Measurements from ENCODE around the gene TPSD1.
"Not testable (repeated sequence)": the region's sequence is repeated elsewhere in the genome, so short reads cannot be mapped to it uniquely, and the experiment has no call there.

The TPSD1 gene

DNA sequence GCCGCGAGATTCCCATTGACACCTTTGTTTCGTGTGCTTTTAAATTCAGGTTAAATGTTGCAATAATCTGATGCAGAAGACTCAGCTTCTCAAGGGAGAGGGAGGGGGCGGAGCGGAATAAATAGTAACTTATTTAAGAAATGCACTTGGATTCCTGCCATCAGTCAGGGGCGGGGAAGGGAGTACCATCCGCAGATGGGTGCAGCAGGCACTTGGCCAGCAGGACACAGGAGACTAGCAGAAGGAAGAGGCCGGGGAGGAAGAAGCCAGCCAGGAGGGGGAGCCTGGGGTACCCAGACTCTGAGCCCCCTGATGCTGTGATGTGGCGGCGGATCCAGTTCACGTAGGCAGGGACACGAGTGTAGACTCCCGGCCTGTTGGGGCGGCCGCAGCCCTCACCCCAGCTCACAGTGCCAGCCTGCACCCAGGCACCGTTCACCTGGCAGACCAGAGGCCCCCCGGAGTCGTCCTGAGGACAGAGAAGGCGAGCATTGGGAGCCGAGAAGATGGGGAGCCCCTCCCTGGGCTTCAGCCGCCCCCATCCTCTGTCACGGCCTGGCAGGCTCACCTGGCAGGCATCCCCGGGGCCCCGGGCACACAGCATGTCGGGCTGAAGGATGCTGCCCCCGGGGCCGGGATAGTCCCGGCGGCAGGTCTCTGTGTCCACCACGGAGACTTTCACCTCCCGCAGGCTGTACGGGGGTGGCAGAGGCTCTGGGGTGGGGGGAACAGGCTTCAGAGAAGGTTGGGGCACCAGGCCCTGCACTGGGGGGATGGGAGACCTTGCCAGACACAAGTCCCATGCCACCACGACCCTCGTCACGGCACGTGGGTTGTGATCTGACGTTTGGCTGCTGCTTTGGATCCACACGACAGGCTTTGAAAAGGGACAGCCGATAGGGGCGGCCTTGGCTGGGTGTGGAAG lies 34.0 kb upstream of the TPSD1 start:
- DNase-seq: no peak

DNA sequence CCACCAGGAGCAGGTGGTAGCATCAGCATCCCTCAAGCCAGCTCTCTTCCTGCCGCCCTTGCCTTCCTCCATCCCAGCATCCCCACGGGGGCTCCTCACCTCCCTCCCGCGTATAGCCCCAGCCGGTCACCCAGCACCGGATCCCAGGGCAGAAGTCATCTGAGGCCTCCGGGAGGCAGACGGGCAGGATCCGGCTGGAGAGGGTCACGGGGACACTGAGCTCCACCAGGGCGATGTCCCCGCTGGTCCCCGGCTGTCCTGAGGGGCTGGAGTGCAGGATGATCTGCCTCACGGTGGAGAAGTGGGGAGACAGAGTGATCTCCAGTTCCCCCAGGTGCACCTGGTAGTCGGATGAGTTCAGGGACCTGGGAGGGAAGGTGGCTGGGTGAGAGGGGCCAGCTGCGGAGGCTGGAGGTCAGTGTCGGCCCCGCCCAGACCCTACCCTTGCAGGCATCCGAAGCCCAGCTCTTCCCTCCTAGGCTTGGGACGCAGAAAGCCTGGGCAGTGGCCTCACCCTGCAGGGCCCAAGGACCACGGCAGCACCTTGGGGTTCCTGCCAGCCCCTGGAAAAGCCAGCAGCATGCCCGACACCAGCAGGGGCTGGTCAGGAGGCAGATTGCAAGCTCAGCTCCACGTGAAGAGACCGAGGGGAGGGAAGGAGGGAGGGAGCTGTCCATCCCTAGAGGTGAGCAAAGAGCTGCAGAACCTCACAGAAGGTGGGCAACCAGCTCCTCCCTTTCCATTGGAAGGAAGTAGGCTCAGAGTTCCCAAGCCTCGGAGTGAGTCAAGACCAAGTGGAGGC lies 33.1 kb upstream of the TPSD1 start:
- DNase-seq: no peak

DNA sequence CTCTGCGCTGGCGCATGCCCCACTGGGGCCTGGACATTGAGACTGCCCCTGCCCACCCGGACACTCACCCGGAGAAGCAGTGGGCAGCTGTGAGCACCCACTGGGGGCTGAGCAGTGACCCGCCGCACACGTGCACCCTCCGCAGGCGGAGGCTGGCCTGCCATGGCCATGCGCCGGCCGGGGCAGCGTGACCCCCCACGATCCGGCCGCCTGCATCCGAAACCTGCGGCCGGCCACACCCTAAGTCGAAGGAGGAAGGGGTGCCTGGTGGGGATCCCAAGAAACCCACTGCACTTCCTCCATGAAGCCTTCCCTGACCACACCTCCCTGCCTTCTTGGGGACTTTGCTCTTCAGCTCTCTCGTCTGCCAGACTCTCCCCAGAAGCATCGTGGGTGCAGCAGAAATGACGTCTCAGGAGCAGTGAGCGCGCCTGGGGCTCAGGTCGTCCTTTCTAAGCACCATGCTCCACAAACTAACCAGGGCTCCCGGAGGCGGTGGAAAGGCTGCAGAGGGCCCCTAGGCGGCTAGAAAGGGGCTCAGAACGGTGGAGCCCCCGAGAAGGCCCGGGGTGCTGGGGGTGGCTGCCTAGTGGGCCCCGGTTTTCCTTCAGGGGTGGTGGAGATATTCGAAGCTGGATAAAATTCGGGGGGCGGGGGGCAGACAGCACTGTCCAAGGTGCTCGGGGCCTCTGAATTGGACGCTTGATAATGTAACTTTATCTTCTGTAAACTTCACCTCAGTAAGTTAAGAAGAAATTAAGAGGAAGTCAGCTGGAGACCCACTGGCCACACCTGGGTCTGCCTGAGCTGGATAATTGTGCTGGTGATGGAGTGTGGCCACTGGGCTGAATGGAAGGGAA lies 32.3 kb upstream of the TPSD1 start:
- DNase-seq: no peak

DNA sequence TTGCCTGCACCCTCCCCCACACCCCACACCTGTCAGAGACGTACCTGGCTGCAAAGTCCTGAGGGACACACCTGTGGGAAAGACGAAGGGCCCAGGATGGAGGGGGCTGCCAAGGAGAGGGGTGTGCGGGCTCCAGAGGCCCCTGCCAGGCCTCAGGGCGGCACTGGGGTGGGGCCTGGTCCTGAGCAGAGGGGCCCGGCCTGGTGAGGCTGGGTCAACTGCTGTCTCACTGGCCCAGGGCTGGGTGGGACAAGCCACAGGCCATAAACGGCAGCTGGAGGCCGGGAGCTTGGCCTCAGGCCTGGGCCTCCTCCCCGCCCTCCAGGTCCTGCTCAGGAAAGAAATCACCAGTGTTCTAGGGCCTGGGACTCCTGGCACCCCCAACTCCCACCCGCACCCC lies 31.3 kb upstream of the TPSD1 start:
- no peak for DNase-seq

DNA sequence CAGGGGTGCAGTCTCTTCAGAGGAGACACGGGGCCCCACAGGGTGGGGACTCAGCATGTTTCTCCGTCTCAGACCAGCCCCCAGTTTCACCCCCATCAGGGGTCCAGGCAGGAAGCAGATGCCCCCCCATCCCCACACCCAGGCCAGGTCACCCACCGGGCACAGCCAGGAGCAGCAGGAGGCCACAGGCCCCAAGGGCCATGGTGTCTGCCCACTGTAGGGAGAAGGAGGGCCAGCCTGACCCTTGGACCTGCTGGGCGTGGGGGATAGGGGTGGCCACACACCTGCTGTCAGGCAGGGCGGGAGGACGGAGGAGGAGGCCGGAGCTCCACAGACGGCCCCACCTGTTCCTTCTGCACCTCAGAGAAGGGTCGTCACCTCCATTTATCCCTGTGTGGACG lies 30.8 kb upstream of the TPSD1 start, which contains the start of gene TPSG1:
Gene TPSG1, minus strand, starts transcription at position 218 of the 401 bp plus-strand sequence. Its CDS starts 16 bp downstream, at position 202.
- DNase-seq: no peak

DNA sequence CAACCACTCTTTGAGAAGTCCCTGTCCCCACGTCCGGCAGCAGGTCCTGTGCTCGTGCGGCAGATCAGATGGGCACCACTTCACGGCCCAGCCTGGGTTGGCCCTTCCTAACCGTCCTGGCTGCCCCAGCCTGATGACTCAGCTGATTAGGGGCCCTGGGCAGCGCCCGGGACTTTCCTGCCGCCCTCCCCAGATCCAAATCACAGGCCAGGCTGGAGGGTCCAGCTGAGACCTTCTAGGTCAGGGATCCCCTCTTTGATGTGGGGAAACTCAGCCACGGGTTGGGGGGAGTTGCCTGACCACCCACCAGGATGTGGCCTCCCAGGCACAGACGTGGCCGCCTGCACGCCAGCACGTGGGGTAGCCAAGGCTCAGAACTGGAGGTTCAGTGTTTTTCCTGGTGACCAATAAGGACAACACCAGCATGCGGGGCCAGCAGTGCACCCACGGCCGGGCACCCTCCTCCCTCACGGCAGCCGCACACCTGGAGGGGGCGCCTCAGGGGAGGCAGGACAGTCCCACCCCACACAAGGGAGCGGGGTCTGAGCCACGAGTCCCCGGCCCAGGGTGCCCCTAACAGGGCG lies 30.0 kb upstream of the TPSD1 start:
- DNase-seq: not testable (repeated sequence)

DNA sequence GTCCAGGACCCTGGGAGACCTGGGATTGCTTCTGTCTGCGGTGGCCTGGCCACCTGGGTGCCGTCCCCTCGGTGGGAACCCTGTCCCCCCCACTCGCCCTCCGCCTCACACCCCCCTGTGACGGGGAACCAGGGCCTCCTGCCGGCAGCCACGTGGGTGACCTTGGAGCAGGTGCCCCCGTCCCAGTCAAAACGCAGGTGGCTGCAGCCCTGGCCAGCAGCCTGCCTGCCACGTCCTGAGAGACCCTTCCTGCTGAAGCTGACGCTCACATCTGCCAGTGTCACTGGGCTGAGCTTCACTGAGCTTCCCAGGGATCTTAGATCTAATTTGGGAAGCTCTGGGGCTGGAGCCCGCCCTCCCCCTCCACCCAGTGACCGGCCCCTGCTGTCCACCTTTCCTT lies 29.2 kb upstream of the TPSD1 start:
- DNase-seq: not testable (repeated sequence)

DNA sequence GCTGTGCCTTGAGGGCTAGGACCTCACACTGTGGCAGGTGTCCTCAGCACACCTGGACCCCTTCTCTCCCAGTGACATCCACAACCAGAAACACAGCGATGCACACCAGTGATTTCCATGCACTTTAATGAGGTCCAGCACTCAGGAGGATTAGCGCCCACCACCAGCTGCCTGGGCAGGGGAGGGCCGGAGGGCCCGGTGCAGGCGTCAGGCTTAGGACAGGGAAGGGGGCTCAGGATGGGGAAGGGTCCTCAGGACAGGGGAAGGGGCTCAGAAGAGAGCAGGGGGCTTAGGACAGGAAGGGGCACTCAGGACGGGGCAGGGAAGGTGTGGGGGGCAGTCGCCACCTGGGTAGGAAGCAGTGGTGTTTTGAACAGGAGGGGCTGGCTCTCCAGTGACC lies 27.6 kb upstream of the TPSD1 start:
- not testable (repeated sequence) for DNase-seq

DNA sequence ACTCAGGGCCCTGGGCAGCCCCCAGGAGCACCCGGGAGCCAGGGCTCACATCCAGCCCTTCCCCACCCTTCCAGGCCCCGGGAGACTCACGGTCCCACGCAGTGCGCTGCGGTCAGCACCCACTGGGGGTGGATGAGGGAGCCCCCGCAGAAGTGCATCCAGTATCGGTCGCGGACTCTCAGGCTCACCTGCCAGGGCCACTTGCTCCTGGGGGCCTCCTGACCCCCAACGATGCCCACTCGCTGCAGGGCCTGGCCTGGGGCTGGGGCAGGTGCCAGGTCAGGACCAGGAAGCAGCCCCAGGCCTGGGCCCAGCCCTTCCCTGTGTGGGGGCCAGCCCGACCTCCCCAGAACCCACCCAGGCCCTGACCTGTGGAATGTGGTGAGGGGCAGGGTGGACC lies 26.4 kb upstream of the TPSD1 start:
- not testable (repeated sequence) for DNase-seq

DNA sequence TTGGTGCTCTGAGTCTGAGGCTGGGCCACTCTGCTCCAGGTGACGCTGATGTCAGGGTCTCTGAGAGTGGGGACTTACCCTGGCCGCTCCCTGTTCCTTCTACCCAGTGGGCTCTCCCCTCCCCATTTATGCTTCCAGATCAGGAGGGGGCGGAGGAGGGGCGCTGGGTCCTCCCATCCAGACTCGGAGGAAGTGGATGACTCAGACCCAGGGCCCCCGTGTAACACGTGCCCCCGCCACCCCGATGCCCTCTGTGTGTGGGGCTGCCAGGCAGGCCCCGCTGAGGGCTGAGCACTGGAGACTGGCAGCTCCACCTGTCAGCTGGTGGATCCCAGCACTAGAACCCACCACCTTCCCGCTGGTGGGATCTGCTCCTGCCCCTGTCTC lies 25.8 kb upstream of the TPSD1 start, which contains the start of gene TPSB2:
Gene TPSB2, minus strand, starts transcription at position 101 of the 387 bp plus-strand sequence. CDS start 233 bp downstream, outside the sequence.
- not testable (repeated sequence) for DNase-seq

DNA sequence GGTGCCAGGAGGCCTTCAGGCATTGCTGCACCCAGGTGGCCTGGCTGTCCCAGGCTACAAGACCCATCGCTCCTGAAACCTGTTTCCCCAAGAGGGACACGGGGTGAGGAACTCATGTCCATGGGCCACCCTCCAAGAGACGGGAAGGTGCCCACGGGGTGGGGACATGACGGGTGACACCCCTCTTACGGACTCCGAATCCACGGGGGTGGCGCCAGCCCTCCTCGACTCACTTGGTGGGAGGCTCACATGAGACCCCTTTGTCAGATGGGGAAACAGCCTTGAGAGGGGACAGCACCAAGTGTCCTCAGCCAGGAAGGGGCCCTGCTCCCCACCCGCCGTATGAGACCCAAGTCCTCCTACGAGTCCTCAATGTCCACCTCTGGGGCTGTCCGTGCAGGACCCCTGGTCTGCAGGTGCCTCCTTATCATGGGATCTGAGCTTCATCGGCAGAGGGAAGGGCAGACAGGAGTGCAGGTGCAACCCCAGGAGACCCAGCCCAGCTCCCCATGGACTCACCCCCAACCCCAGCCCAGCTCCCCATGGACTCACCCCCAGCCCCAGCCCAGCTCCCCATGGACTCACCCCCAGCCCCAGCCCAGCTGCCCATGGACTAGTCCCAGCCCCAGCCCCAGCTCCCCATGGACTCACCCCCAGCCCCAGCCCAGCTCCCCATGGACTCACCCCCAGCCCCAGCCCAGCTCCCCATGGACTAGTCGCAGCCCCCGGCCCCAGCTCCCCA lies 25.2 kb upstream of the TPSD1 start:
- not testable (repeated sequence) for DNase-seq

DNA sequence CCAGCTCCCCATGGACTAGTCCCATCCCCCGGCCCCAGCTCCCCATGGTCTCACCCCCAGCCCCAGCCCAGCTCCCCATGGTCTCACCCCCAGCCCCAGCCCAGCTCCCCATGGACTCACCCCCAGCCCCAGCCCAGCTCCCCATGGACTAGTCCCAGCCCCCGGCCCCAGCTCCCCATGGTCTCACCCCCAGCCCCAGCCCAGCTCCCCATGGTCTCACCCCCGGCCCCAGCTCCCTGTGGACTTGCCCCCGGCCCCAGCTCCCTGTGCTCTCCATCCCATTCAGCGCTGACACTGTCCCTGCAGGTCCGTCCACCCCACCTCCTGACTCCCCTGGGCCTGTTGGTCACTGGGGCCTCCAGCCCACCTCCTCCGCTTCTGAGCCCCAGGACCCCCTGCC lies 24.6 kb upstream of the TPSD1 start:
- not testable (repeated sequence) for DNase-seq

DNA sequence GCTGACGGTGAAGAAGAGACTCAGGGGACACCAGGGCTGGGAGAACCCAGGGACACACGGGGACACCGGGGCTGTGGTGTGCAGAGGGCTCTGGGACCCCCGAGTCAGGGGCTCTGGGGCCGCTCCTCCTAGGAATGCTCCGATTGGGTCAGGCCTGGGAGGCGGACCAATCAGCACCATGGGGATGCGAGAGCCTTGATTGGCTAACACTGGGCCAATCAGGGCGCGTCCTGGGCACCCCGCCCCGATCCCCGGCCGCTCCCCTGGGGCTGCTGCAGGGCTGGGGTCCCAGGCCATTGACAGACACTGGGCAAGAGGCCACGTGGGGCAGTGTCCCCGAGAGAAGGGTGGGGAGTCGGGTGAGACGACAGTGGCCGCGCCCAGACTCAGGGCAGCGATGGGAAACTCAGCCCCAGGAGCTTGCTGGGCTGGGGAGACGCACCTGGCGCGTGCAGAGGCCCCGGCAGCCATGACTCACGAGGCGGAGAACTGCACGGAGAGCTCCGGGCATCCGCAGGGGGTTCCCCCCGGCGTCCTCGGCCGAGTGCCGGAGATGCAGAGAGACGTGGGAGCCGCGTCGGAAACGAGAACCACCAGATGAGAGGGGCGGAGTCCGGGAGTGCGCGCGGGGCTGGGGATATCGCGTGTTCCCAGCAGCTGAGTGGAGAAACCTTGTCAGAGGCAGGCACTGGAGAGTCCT lies 23.7 kb upstream of the TPSD1 start:
- not testable (repeated sequence) for DNase-seq

DNA sequence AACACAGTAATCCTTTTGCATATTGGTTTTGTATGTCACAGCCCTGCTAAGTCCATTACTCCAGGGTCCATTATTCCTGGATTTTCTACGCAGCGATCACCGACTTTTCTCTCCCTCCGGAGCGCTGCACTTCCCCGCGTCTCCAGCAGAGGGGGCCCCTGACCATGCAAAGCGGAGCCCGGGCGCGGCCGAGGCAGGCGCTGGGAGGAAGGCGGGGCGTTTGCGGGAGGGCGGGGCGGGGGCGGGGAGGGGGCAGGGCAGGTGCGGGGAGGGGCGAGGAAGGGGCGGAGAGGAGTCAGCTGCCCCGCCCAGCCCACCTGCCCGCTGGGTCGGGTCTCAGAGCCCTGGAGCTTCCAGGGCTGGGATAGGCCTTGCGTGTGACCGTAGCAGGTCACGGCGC lies 19.2 kb upstream of the TPSD1 start:
- not testable (repeated sequence) for DNase-seq

DNA sequence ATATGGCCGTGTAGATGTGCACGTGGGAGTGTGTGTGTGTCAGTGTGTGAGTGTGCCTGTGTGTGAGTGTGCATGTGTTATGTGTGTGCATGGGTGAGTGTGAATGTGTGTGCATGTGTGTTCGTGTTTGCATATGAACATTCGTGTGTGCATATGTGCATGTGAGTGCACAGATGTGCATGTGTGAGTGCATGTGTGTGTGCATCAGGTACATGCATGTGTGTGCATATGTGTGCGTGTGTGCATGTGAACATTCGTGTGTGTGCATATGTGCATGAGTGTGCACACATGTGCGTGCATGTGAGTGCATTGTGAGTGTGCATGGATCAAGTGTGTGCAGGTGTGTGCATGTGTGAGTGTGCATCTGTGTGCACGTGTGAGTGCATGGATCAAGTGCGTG lies 17.9 kb upstream of the TPSD1 start:
- DNase-seq: no peak

DNA sequence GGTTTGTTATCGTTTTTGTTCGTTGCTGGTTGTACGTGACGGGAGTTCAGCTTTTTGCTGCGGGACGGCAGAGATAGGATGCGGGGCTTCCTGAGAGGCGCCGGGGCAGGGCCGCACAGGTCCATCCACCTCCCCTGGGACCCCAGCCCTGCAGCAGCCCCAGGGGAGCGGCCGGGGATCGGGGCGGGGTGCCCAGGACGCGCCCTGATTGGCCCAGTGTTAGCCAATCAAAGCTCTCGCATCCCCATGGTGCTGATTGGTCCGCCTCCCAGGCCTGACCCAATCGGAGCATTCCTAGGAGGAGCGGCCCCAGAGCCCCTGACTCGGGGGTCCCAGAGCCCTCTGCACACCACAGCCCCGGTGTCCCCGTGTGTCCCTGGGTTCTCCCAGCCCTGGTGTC lies 17.0 kb upstream of the TPSD1 start:
- not testable (repeated sequence) for DNase-seq

DNA sequence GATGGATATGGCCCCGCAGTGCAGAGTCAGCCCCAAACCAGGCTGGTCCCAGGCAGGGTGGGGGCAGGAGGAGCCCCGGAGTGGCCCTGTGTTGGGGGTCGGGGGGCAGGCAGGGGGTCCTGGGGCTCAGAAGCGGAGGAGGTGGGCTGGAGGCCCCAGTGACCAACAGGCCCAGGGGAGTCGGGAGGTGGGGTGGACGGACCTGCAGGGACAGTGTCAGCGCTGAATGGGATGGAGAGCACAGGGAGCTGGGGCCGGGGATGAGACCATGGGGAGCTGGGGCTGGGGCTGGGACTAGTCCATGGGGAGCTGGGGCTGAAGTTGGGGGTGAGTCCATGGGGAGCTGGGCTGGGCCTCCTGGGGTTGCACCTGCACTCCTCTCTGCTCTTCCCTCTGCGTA lies 16.3 kb upstream of the TPSD1 start:
- not testable (repeated sequence) for DNase-seq

DNA sequence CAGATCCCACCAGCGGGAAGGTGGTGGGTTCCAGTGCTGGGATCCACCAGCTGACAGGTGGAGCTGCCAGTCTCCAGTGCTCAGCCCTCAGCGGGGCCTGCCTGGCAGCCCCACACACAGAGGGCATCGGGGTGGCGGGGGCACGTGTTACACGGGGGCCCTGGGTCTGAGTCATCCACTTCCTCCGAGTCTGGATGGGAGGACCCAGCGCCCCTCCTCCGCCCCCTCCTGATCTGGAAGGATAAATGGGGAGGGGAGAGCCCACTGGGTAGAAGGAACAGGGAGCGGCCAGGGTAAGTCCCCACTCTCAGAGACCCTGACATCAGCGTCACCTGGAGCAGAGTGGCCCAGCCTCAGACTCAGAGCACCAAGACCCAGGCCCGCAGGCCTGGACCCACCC lies 15.4 kb upstream of the TPSD1 start, which contains the start of gene TPSAB1:
Gene TPSAB1, plus strand, starts transcription at position 270 of the 400 bp plus-strand sequence. CDS start 234 bp downstream, outside the sequence.
- DNase-seq: not testable (repeated sequence)

DNA sequence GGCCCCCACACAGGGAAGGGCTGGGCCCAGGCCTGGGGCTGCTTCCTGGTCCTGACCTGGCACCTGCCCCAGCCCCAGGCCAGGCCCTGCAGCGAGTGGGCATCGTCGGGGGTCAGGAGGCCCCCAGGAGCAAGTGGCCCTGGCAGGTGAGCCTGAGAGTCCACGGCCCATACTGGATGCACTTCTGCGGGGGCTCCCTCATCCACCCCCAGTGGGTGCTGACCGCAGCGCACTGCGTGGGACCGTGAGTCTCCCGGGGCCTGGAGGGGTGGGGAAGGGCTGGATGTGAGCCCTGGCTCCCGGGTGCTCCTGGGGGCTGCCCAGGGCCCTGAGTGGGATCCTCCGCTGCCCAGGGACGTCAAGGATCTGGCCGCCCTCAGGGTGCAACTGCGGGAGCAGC lies 14.8 kb upstream of the TPSD1 start:
- DNase-seq: not testable (repeated sequence)

DNA sequence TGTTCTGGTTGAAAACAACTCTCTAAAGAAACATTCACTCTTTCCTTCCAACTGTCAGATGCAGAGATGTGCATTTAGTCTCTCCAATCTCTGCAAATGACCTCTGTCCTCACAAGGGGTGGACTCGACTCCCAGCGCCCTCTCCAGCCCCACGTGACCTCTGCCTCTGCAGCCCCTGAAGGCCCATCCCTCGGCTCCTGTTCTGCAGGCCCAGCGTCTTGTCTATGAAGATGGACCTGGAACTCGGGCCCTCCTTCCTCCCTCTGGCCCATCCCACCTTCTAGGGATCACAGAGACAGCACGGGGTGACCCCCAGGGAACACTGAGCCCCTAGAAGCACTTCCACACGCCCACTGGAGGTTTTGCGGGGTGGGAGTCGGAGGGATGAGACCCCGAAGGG lies 12.5 kb upstream of the TPSD1 start:
- not testable (repeated sequence) for DNase-seq

Data from activated CD4-positive, alpha-beta T cell treated with anti-CD3 and anti-CD28 coated beads, Interleukin-2, amount 50 U/mL, for 16 hours (primary cell).